Measurements from ENCODE around the gene DRC3.
A peak's percentile ranks its signal among the peaks of the same experiment; 100 is the strongest.

DRC3 gene, protein sequence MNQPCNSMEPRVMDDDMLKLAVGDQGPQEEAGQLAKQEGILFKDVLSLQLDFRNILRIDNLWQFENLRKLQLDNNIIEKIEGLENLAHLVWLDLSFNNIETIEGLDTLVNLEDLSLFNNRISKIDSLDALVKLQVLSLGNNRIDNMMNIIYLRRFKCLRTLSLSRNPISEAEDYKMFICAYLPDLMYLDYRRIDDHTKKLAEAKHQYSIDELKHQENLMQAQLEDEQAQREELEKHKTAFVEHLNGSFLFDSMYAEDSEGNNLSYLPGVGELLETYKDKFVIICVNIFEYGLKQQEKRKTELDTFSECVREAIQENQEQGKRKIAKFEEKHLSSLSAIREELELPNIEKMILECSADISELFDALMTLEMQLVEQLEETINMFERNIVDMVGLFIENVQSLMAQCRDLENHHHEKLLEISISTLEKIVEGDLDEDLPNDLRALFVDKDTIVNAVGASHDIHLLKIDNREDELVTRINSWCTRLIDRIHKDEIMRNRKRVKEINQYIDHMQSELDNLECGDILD
- 0 to 1.5 (median 0.39) reads per million in 9 experiments for total RNA-seq

DNA sequence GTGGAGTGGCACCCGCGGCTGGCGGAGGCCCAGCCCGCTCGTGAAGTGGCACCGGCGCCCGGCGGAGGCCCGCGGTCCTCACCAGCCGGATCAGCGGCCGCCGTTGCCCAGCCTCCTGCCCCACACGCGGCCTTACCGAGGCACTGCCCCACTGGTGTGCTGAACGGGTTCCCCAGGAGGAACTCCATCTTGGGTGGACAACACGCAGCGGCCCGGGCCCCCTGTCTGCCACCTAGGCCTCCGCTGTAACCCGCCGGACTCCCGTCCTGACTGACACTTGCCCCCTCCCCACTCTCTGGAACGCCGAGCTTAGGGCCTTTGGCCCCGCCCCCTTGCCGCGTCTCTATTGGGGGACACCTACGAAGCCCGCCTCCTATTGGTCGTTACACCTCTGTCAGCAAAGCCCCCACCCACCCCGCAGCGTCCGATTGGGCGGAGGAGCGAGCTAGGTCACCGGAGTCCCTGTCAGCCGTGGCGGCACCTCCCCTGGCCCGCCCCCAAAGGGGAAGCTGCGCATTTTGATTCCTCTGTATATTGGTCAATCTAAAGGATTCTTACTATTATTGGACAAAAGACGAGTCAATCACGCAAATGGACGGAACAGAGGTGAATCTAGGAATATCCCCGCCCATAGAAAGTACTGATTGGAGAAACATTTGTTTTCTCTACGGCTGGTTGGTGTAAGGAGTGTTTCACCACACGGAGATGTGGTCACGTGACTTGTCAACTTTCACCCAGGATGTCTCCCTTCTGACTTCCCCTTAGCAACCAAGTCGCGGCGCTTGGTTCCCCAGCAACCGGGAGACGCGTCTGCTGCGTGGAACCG is at the start of gene DRC3, which contains the start of gene TOM1L2:
TSS of gene DRC3 (plus strand) at position 737 of the 826 bp plus-strand sequence. CDS start 4,737 bp downstream, outside the sequence.
TSS of gene TOM1L2 (minus strand) at position 275 of the 826 bp plus-strand sequence. CDS start at position 188, 87 bp downstream.
- peak within 1 kb of the TSS; percentile 95 to 97 for H3K27ac Mint-ChIP-seq
- peaks cover 25% of the 10 kb centered on the region for H3K36me3 Mint-ChIP-seq (ENCODE audit: insufficient read depth)
- no peaks in the 10 kb centered on the region for H3K27me3 Mint-ChIP-seq
- H3K4me3 Mint-ChIP-seq: peak within 1 kb of the TSS; percentile 87 to 89
- peak; percentile 99 to 100 (median 99) for DNase-seq
- ATAC-seq (replicated peaks): peak; percentile 90
- no peaks in the 10 kb centered on the region for H3K9me3 Mint-ChIP-seq
- H3K4me1 Mint-ChIP-seq (ENCODE audit: low read depth in 2 of 2): peaks cover 15 to 21% of the 10 kb centered on the region in 2 donors

DNA sequence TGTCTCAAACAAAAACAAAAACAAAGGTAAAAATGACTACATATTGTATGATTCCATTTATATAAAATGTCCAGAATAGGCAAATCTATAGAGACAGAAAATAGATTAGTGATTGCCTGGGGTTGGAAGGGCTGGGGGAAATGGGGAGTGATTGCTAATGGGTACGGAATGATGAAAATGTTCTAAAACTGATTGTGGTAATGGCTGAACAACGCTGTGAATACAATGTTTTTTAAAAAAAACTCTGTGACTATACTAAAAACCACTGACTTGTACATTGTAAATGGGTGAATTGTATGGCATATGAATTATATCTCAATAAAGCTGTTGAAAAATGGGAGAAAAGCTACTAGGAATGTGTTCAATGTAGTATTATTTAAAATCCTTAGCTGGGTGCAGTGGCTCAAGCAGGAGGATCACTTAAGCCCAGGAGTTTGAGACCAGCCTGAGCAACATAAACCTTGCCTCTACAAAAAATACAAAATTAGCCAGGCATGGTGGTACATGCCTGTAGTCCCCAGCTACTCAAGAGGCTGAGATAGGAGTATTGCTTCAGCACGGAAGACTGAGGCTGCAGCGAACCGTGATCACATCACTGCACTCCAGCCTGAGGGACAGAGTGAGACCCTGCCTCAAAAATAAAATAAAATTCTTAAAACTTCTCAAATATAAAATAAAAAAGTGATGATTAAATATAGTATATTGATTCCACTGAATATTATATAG is 48.4 kb upstream of the DRC3 start:
- H3K4me3 Mint-ChIP-seq: no peak overlapping the region
- H3K4me1 Mint-ChIP-seq (ENCODE audit: low read depth in 2 of 2): peaks cover 12 to 13% of the 10 kb centered on the region in 2 donors
- H3K27ac Mint-ChIP-seq: no peak overlapping the region
- ATAC-seq (replicated peaks) (no peak), DNase-seq (no peak)
- H3K36me3 Mint-ChIP-seq (ENCODE audit: insufficient read depth): no peaks in the 10 kb centered on the region
- no peaks in the 10 kb centered on the region for H3K27me3 Mint-ChIP-seq
- no peaks in the 10 kb centered on the region for H3K9me3 Mint-ChIP-seq

DNA sequence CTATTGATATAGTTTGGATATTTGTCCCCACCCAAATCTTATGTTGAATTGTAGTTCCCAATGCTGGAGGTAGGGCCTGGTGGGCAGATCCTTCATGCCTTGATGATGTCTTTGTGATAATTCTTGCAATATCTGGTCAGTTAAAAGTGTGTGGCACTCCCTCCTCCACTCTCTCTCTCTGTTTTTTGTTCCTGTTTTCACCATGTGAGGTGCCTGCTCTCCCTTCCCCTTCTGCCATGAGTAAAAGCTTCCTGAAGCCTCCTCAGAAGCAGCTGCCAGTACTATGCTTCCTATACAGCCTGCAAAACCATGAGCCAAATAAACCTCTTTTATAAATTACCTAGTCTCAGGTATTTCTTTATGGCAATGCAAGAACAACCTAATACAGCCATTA is 47.8 kb upstream of the DRC3 start:
- DNase-seq: no peak
- no peak for ATAC-seq (replicated peaks)
- Mint-ChIP-seq H3K9me3 (no peaks in the 10 kb centered on the region), H3K27me3 (no peaks in the 10 kb centered on the region), H3K4me3 (no peak overlapping the region), H3K4me1 (ENCODE audit: low read depth in 2 of 2) (peaks cover 10 to 13% of the 10 kb centered on the region in 2 donors), H3K36me3 (ENCODE audit: insufficient read depth) (no peaks in the 10 kb centered on the region), H3K27ac (no peak overlapping the region)

DNA sequence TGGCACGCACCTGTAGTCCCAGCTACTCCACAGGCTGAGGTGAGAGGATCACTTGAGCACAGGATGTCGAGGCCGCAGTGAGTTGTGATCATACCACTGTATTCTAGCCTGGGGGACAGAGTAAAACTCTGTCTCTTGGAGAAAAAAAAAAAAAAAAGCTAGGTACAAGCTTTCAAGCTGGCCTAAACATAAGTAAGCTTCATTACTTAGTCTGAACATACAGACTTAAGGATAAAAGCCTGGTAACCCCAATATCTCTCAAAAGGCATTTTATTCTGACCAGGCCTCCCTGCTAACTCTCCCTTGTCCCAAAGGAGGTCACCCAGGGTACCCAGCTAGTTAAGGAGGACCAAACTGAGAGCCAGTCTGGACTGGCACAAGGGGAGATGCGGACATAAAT is 46.6 kb upstream of the DRC3 start:
- H3K4me3 Mint-ChIP-seq: no peak overlapping the region
- ATAC-seq (replicated peaks): no peak

DNA sequence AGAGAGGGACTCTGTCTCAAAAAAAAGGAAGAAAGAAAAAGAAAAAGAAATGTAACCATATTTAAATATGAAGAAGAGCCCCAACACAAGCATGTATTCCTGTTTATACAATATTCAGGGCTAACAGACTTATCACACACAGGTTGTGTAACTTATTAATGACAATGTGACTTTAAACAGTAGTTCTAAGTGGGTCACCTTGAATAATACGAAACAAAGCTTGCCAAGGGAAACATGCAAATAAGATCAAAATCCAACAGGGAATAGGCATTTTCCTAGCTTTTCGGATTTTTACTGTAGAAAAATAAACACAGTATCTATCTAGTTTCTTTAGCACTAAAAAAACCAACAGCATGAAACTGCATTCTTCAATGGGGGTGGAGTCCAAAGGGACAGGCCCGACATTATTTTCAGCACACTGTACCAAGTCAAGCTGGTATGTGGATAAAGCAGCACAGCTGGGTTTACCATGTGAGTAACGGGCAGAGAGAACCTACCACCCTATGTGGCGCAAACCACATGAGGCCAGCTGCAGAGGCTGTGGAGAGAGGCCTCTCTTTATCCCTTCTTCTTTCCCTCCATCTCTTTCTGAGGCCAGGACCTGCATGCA is 45.7 kb upstream of the DRC3 start:
- ATAC-seq (replicated peaks) (no peak), DNase-seq (no peak)

More for the DNA sequence above, 46.6 kb upstream of the DRC3 start:
- Mint-ChIP-seq H3K27me3 (no peaks in the 10 kb centered on the region), H3K36me3 (ENCODE audit: insufficient read depth) (no peaks in the 10 kb centered on the region), H3K9me3 (no peaks in the 10 kb centered on the region), H3K27ac (no peak overlapping the region), H3K4me1 (ENCODE audit: low read depth in 2 of 2) (peaks cover 10 to 13% of the 10 kb centered on the region in 2 donors)
- no peak for DNase-seq

DNA sequence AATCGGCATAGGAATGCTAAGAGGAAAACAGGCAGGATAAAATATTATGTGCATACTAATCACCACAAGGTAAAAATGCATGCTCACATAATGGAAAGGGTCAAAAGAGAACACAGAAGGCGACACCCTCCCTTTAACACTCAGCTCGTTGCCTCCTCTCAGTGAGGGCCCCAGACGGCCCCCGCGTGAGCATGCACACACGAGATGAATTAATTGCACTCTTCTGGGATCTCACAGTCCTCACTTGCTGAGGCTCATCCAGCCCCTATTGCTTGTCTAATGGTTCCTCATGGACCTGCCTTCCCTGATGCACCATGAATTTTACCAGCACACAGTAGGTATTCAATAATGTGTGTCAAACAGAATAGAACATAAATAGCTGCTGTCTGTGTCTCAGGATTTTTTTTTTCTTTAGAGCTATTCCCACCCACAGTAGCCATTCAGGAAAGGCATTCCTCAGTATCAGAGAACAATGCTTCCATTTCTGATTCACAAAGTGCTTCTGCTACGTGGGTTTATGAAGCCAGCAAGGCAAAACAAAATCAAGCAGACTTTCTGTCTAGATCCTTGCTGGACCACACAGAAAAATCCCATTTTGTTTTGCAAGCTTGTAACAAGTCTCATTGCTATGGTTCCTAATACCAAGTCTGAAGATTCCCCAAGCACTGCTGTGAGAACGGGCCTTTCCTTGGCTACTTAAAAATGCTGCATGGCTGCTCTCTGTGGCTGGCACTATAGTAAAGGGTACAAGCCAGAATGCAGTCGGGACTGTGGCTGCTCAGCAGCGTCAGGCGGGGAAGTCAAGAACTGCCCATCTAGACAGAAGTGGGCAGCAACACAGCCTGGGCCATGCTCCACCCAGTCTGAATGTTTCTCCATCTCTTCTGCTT is 44.0 kb upstream of the DRC3 start:
- no peak for ATAC-seq (replicated peaks)
- H3K4me1 Mint-ChIP-seq (ENCODE audit: low read depth in 2 of 2): peaks cover 3 to 7% of the 10 kb centered on the region in 2 donors
- H3K27me3 Mint-ChIP-seq: no peaks in the 10 kb centered on the region
- no peaks in the 10 kb centered on the region for H3K36me3 Mint-ChIP-seq (ENCODE audit: insufficient read depth)
- DNase-seq: no peak
- no peaks in the 10 kb centered on the region for H3K9me3 Mint-ChIP-seq
- no peak overlapping the region for H3K27ac Mint-ChIP-seq
- H3K4me3 Mint-ChIP-seq: no peak overlapping the region

More for the DNA sequence above, 45.7 kb upstream of the DRC3 start:
- Mint-ChIP-seq H3K27ac (no peak overlapping the region), H3K9me3 (no peaks in the 10 kb centered on the region), H3K4me1 (ENCODE audit: low read depth in 2 of 2) (peaks cover 7 to 8% of the 10 kb centered on the region in 2 donors), H3K27me3 (no peaks in the 10 kb centered on the region), H3K36me3 (ENCODE audit: insufficient read depth) (no peaks in the 10 kb centered on the region), H3K4me3 (no peak overlapping the region)

DNA sequence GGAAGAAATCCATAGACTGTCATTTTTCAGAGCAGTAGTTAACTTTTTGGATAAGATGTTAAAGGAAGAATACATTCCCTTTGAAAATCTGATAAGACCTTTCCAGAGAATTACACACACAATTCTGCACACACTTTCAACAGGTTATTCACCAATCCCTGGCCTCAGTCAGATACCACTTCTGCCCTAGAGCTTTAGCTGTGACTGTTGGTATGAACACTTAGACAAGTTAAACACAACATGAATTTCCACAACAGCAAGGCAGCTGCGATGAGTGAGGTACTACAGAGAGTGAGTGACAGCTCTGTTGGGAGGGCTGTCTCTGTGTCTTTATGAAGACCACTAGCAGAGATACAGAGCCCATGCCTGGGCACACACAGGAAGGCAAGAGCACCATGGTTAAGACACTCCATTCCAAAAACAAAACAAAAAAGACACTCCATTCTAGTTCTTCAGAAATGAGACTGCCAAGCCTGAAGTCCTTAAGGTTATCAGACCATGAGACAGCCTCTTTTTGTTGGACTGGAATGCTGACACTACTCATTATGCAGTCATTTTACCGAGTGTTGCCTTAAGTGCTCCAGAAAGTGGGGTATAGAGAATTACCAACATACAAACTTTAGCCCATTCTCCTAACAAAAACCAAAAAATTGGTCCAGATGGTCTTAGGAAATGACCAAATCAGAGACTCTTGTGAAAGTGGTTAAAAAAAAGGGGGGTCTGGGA is 42.8 kb upstream of the DRC3 start:
- Mint-ChIP-seq H3K4me1 (ENCODE audit: low read depth in 2 of 2) (peaks cover 4 to 7% of the 10 kb centered on the region in 2 donors), H3K4me3 (no peak overlapping the region), H3K27ac (peak overlapping the region in 1 of 2 donors; percentile 73), H3K9me3 (no peaks in the 10 kb centered on the region), H3K27me3 (no peaks in the 10 kb centered on the region), H3K36me3 (ENCODE audit: insufficient read depth) (no peaks in the 10 kb centered on the region)
- DNase-seq: no peak
- no peak for ATAC-seq (replicated peaks)

DNA sequence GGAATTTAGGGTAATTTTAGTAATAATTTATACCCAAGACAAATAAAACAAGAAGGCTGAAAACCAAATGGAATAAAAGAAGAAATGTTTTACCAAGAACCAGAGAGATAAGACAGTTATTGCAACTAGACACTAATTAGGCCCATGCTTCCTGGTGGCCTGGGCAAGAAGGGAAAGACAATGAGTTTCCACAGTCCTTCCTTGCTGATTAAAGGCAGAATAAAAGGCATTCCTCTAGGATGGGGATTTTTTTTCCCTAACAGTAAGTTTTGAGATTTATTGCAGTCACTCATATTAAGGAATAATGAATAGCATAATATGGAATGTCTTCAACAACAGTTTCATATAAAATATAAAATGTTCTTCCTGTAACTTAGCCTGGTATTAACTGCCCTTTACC is 42.0 kb upstream of the DRC3 start:
- H3K27me3 Mint-ChIP-seq: no peaks in the 10 kb centered on the region
- peaks cover 12 to 14% of the 10 kb centered on the region in 2 donors for H3K4me1 Mint-ChIP-seq (ENCODE audit: low read depth in 2 of 2)
- no peak for ATAC-seq (replicated peaks)

DNA sequence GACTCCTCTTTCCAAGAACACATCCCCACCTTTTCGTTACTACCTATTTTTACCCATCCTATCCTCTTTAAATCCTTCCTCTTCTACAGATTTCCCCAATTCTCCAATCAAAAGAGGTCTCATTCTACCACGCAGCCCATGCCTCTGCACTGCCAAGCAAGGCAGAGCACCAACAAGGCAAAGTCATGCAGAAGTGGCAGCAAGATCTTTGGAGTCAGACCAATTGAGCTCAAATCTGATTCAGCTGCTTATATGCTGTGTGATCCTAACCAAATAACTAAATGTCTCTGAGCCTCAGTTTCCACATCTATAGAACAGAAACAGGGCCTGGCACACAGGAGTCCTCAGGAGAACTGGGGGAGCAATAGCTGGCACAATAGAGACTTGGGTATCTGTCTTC is 41.5 kb upstream of the DRC3 start:
- ATAC-seq (replicated peaks): no peak
- no peak overlapping the region for H3K4me3 Mint-ChIP-seq
- peak overlapping the region in 1 of 2 donors; percentile 33 for H3K27ac Mint-ChIP-seq
- H3K4me1 Mint-ChIP-seq (ENCODE audit: low read depth in 2 of 2): peaks cover 16 to 18% of the 10 kb centered on the region in 2 donors
- H3K9me3 Mint-ChIP-seq: no peaks in the 10 kb centered on the region
- H3K27me3 Mint-ChIP-seq: no peaks in the 10 kb centered on the region
- no peak for DNase-seq
- no peaks in the 10 kb centered on the region for H3K36me3 Mint-ChIP-seq (ENCODE audit: insufficient read depth)

More for the DNA sequence above, 42.0 kb upstream of the DRC3 start:
- Mint-ChIP-seq H3K4me3 (no peak overlapping the region), H3K36me3 (ENCODE audit: insufficient read depth) (no peaks in the 10 kb centered on the region), H3K9me3 (no peaks in the 10 kb centered on the region), H3K27ac (peak overlapping the region in 1 of 2 donors; percentile 33)
- no peak for DNase-seq

DNA sequence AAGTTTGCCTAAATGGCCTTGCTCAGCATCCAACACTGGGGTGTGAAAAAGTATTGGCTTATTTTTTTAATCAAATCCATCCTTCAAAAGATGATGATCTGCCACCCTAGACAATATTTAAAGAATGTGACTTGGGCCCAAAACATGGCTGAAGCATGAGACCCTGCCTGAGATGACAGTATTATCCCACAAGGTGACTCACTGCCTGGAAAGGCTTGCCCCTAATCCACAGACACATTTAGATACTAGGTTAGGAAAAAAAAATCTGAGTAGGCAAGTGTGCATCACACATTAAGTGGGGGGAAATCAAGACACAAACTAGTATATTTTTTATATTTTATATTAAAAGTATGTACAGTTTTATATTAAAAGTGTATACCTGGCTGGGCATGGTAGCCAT is 38.9 kb upstream of the DRC3 start:
- Mint-ChIP-seq H3K4me3 (no peak overlapping the region), H3K9me3 (no peaks in the 10 kb centered on the region), H3K4me1 (ENCODE audit: low read depth in 2 of 2) (peaks cover 15 to 25% of the 10 kb centered on the region in 2 donors), H3K36me3 (ENCODE audit: insufficient read depth) (no peaks in the 10 kb centered on the region), H3K27me3 (no peaks in the 10 kb centered on the region), H3K27ac (no peak overlapping the region)
- no peak for DNase-seq
- no peak for ATAC-seq (replicated peaks)

DNA sequence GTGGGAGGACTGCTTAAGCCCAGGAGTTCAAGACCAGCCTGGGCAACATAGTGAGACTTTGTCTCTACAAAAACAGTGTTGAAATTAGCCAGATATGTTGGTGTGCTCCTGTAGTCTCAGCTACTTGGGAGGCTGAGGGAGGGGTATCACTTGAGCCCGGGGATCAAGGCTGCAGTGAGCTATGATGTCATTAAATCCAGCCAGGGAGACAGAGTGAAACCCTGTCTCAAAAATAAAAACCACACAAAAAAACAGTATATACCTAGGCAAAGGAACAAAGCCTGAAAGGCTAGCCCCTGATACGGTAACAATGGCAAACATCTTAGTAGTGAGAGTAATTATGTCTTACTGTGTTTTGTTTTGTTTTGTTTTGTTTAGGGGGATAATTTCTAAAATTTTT is 38.4 kb upstream of the DRC3 start:
- no peaks in the 10 kb centered on the region for H3K27me3 Mint-ChIP-seq
- H3K36me3 Mint-ChIP-seq (ENCODE audit: insufficient read depth): no peaks in the 10 kb centered on the region
- H3K27ac Mint-ChIP-seq: no peak overlapping the region
- H3K9me3 Mint-ChIP-seq: no peaks in the 10 kb centered on the region
- ATAC-seq (replicated peaks) (no peak), DNase-seq (no peak)
- H3K4me3 Mint-ChIP-seq: no peak overlapping the region
- peaks cover 15 to 25% of the 10 kb centered on the region in 2 donors for H3K4me1 Mint-ChIP-seq (ENCODE audit: low read depth in 2 of 2)

Data from effector memory CD8-positive, alpha-beta T cell (primary cell).